SK-N-MC (cell line): ENCODE data around the gene CUX1.

ENCODE experiments used
- EZH2 ChIP-seq: fragments of 200-600 bp; sonication (generic); IDR thresholded peaks from one replicate; pipeline ENCODE4 v1.6.1; 2017; ENCODE audit warnings: antibody characterized with exemption
- FOXP2 ChIP-seq: optimal IDR thresholded peaks from 2 replicates; pipeline ENCODE3; 2011; ENCODE audit warnings: mild to moderate bottlenecking, moderate library complexity; ENCODE audit not compliant: insufficient read depth; ENCODE audit errors: extremely low read length, control extremely low read depth

DNA sequence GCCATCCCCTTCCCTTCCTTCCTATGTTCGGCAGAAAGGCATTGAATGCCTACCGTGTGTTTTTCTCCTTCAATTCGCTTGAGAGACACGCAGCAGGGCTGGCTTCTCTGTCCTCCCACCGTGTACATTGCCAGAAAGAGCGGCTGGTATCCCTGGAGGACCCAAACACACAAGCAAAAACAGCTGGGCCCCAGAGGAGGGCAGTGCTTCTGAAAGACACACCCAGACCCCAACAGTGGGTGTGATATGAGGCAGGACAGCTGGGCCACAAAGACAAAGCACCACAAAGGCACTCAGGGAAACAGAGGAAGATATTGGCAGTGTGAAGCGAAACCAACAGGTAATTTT lies 336.1 kb downstream of the CUX1 start:
- TF ChIP-seq EZH2 (no peak), FOXP2 (no peak)
